ENCODE data around the gene MCCC1. TPM values are rescaled to one million over a fixed set of nuclear protein-coding genes. Genes with fewer than 3 reads are reported as not detected.

The MCCC1 gene
- total and polyA plus RNA-seq, 4 donors: 8.5 to 59.4 (median 18.8) TPM

- Histone ChIP-seq H3K27me3 (ENCODE audit: control insufficient read depth in 1 of 2, insufficient read depth in 2 of 2, low read length in 1 of 2) (no peaks in the 10 kb centered on the region), H3K4me1 (ENCODE audit: control insufficient read depth in 1 of 2, insufficient read depth in 2 of 2, low read length in 2 of 2) (no peaks in the 10 kb centered on the region), H3K27ac (ENCODE audit: low read depth in 1 of 2, low read length in 2 of 2) (no peak overlapping the region), H3K36me3 (ENCODE audit: control insufficient read depth in 1 of 2, insufficient read depth in 2 of 2, low read length in 1 of 2) (peaks cover 0 to 6% of the 10 kb centered on the region in 2 donors), H3K9me3 (ENCODE audit: control insufficient read depth, low read length) (no peaks in the 10 kb centered on the region), H3K4me3 (ENCODE audit: low read length in 2 of 2) (no peak overlapping the region)
- 91 to 94% methylated on average over 1 of the region's 1 CpG for WGBS, 2 donors
- no peak for ATAC-seq (ENCODE audit: low FRiP score)
- intact Hi-C loops (cut with DNase I): no loop called here
- DNase-seq: no peak
Observed at GRCh38 chr3:183027276-183027675, 72.0 kb downstream of the MCCC1 start.

GRCh38 chr3:183022936-183023516, 76.3 kb downstream of the MCCC1 start:
- no peak for ATAC-seq (ENCODE audit: low FRiP score)
- peaks cover 4 to 7% of the 10 kb centered on the region in 2 donors for H3K36me3 ChIP-seq (ENCODE audit: control insufficient read depth in 1 of 2, insufficient read depth in 2 of 2, low read length in 1 of 2)
- intact Hi-C loops (cut with DNase I): no loop called here
- DNase-seq: no peak
- no peaks in the 10 kb centered on the region for H3K9me3 ChIP-seq (ENCODE audit: control insufficient read depth, low read length)
- H3K4me1 ChIP-seq (ENCODE audit: control insufficient read depth in 1 of 2, insufficient read depth in 2 of 2, low read length in 2 of 2): no peaks in the 10 kb centered on the region
- 76 to 83% methylated on average over 3 of the region's 3 CpGs for WGBS, 2 donors
- no peaks in the 10 kb centered on the region for H3K27me3 ChIP-seq (ENCODE audit: control insufficient read depth in 1 of 2, insufficient read depth in 2 of 2, low read length in 1 of 2)
- H3K27ac ChIP-seq (ENCODE audit: low read depth in 1 of 2, low read length in 2 of 2): no peak overlapping the region
- no peak overlapping the region for H3K4me3 ChIP-seq (ENCODE audit: low read length in 2 of 2)

- ATAC-seq (ENCODE audit: low FRiP score) (no peak), DNase-seq (no peak)
- Histone ChIP-seq H3K4me1 (ENCODE audit: control insufficient read depth in 1 of 2, insufficient read depth in 2 of 2, low read length in 2 of 2) (no peaks in the 10 kb centered on the region), H3K9me3 (ENCODE audit: control insufficient read depth, low read length) (no peaks in the 10 kb centered on the region), H3K4me3 (ENCODE audit: low read length in 2 of 2) (no peak overlapping the region), H3K27me3 (ENCODE audit: control insufficient read depth in 1 of 2, insufficient read depth in 2 of 2, low read length in 1 of 2) (no peaks in the 10 kb centered on the region), H3K27ac (ENCODE audit: low read depth in 1 of 2, low read length in 2 of 2) (no peak overlapping the region), H3K36me3 (ENCODE audit: control insufficient read depth in 1 of 2, insufficient read depth in 2 of 2, low read length in 1 of 2) (peaks cover 10 to 14% of the 10 kb centered on the region in 2 donors)
- intact Hi-C loops (cut with DNase I): no loop called here
- WGBS, 2 donors: 92 to 93% methylated on average over 3 of the region's 3 CpGs
Observed at GRCh38 chr3:183018421-183019192, 80.7 kb downstream of the MCCC1 start.

- intact Hi-C loops (cut with DNase I): no loop called here
- Histone ChIP-seq H3K36me3 (ENCODE audit: control insufficient read depth in 1 of 2, insufficient read depth in 2 of 2, low read length in 1 of 2) (peaks cover 6 to 7% of the 10 kb centered on the region in 2 donors), H3K4me1 (ENCODE audit: control insufficient read depth in 1 of 2, insufficient read depth in 2 of 2, low read length in 2 of 2) (no peaks in the 10 kb centered on the region), H3K4me3 (ENCODE audit: low read length in 2 of 2) (no peak overlapping the region), H3K9me3 (ENCODE audit: control insufficient read depth, low read length) (no peaks in the 10 kb centered on the region), H3K27me3 (ENCODE audit: control insufficient read depth in 1 of 2, insufficient read depth in 2 of 2, low read length in 1 of 2) (no peaks in the 10 kb centered on the region), H3K27ac (ENCODE audit: low read depth in 1 of 2, low read length in 2 of 2) (no peak overlapping the region)
- WGBS, 2 donors: 88 to 89% methylated on average over 2 of the region's 2 CpGs
- no peak for ATAC-seq (ENCODE audit: low FRiP score)
- no peak for DNase-seq
Observed at GRCh38 chr3:183015185-183015584, 84.1 kb downstream of the MCCC1 start.

GRCh38 chr3:183013856-183014255, 85.4 kb downstream of the MCCC1 start:
- no peaks in the 10 kb centered on the region for H3K9me3 ChIP-seq (ENCODE audit: control insufficient read depth, low read length)
- H3K27ac ChIP-seq (ENCODE audit: low read depth in 1 of 2, low read length in 2 of 2): no peak overlapping the region
- H3K4me3 ChIP-seq (ENCODE audit: low read length in 2 of 2): no peak overlapping the region
- H3K27me3 ChIP-seq (ENCODE audit: control insufficient read depth in 1 of 2, insufficient read depth in 2 of 2, low read length in 1 of 2): no peaks in the 10 kb centered on the region
- ATAC-seq (ENCODE audit: low FRiP score) (no peak), DNase-seq (no peak)
- peaks cover 6 to 7% of the 10 kb centered on the region in 2 donors for H3K36me3 ChIP-seq (ENCODE audit: control insufficient read depth in 1 of 2, insufficient read depth in 2 of 2, low read length in 1 of 2)
- intact Hi-C loops (cut with DNase I): no loop called here
- WGBS, 2 donors: 89% methylated on average over 6 of the region's 6 CpGs
- no peaks in the 10 kb centered on the region for H3K4me1 ChIP-seq (ENCODE audit: control insufficient read depth in 1 of 2, insufficient read depth in 2 of 2, low read length in 2 of 2)

- no peaks in the 10 kb centered on the region for H3K4me1 ChIP-seq (ENCODE audit: control insufficient read depth in 1 of 2, insufficient read depth in 2 of 2, low read length in 2 of 2)
- ATAC-seq (ENCODE audit: low FRiP score) (no peak), DNase-seq (no peak)
- peaks cover 6 to 7% of the 10 kb centered on the region in 2 donors for H3K36me3 ChIP-seq (ENCODE audit: control insufficient read depth in 1 of 2, insufficient read depth in 2 of 2, low read length in 1 of 2)
- H3K9me3 ChIP-seq (ENCODE audit: control insufficient read depth, low read length): no peaks in the 10 kb centered on the region
- H3K27ac ChIP-seq (ENCODE audit: low read depth in 1 of 2, low read length in 2 of 2): no peak overlapping the region
- 95% methylated on average over 5 of the region's 5 CpGs for WGBS, 2 donors
- intact Hi-C loops (cut with DNase I): no loop called here
- H3K27me3 ChIP-seq (ENCODE audit: control insufficient read depth in 1 of 2, insufficient read depth in 2 of 2, low read length in 1 of 2): no peaks in the 10 kb centered on the region
- no peak overlapping the region for H3K4me3 ChIP-seq (ENCODE audit: low read length in 2 of 2)
Observed at GRCh38 chr3:183013074-183013473, 86.2 kb downstream of the MCCC1 start.

- Histone ChIP-seq H3K4me1 (ENCODE audit: control insufficient read depth in 1 of 2, insufficient read depth in 2 of 2, low read length in 2 of 2) (no peaks in the 10 kb centered on the region), H3K9me3 (ENCODE audit: control insufficient read depth, low read length) (no peaks in the 10 kb centered on the region), H3K27me3 (ENCODE audit: control insufficient read depth in 1 of 2, insufficient read depth in 2 of 2, low read length in 1 of 2) (no peaks in the 10 kb centered on the region), H3K36me3 (ENCODE audit: control insufficient read depth in 1 of 2, insufficient read depth in 2 of 2, low read length in 1 of 2) (no peaks in the 10 kb centered on the region), H3K4me3 (ENCODE audit: low read length in 2 of 2) (no peak overlapping the region), H3K27ac (ENCODE audit: low read depth in 1 of 2, low read length in 2 of 2) (no peak overlapping the region)
- DNase-seq (no peak), ATAC-seq (ENCODE audit: low FRiP score) (no peak)
- intact Hi-C loops (cut with DNase I): no loop called here
Observed at GRCh38 chr3:183008800-183009199, 90.5 kb downstream of the MCCC1 start.

- Histone ChIP-seq H3K27ac (ENCODE audit: low read depth in 1 of 2, low read length in 2 of 2) (no peak overlapping the region), H3K9me3 (ENCODE audit: control insufficient read depth, low read length) (no peaks in the 10 kb centered on the region), H3K4me3 (ENCODE audit: low read length in 2 of 2) (no peak overlapping the region), H3K27me3 (ENCODE audit: control insufficient read depth in 1 of 2, insufficient read depth in 2 of 2, low read length in 1 of 2) (no peaks in the 10 kb centered on the region), H3K36me3 (ENCODE audit: control insufficient read depth in 1 of 2, insufficient read depth in 2 of 2, low read length in 1 of 2) (no peaks in the 10 kb centered on the region), H3K4me1 (ENCODE audit: control insufficient read depth in 1 of 2, insufficient read depth in 2 of 2, low read length in 2 of 2) (no peaks in the 10 kb centered on the region)
- ATAC-seq (ENCODE audit: low FRiP score): no peak
- DNase-seq: no peak
- 59 to 71% methylated on average over 4 of the region's 4 CpGs for WGBS, 2 donors
- intact Hi-C loops (cut with DNase I): no loop called here
Observed at GRCh38 chr3:183008303-183008702, 91.0 kb downstream of the MCCC1 start.

GRCh38 chr3:183006396-183007002, 92.8 kb downstream of the MCCC1 start:
- no peak for ATAC-seq (ENCODE audit: low FRiP score)
- H3K36me3 ChIP-seq (ENCODE audit: control insufficient read depth in 1 of 2, insufficient read depth in 2 of 2, low read length in 1 of 2): no peaks in the 10 kb centered on the region
- intact Hi-C loops (cut with DNase I): no loop called here

More at GRCh38 chr3:183006396-183007002, 92.8 kb downstream of the MCCC1 start:
- WGBS, 2 donors: 72% methylated on average over 10 of the region's 10 CpGs
- H3K27ac ChIP-seq (ENCODE audit: low read depth in 1 of 2, low read length in 2 of 2): no peak overlapping the region
- no peak overlapping the region for H3K4me3 ChIP-seq (ENCODE audit: low read length in 2 of 2)
- H3K4me1 ChIP-seq (ENCODE audit: control insufficient read depth in 1 of 2, insufficient read depth in 2 of 2, low read length in 2 of 2): no peaks in the 10 kb centered on the region
- no peaks in the 10 kb centered on the region for H3K9me3 ChIP-seq (ENCODE audit: control insufficient read depth, low read length)
- no peaks in the 10 kb centered on the region for H3K27me3 ChIP-seq (ENCODE audit: control insufficient read depth in 1 of 2, insufficient read depth in 2 of 2, low read length in 1 of 2)
- DNase-seq: no peak

Data from aorta (tissue), 5 donors.